GM12878 (cell line): ENCODE results near the gene PFKM. TPM values are rescaled to one million over a fixed set of nuclear protein-coding genes. Genes with fewer than 3 reads are reported as not detected.

ENCODE experiments used
- ATAC-seq: fragments of 200-7000 bp; cut with Tn5 transposase; 3 replicates; pipeline ENCODE4 v1.9.1; 2020; ENCODE audit warnings: mild to moderate bottlenecking, moderate library complexity
- BruUV-seq: library from RNA; stranded (reverse); fragments of 400-500 nt; replicated peaks from 2 replicates; lab custom pipeline; 2021; lab: Mats Ljungman, UMichigan
- CTCF ChIA-PET: fragments of 300-600 bp; sonication (Branson Sonifier 250); formaldehyde crosslinking; extraction: SDS; loops from one replicate; lab custom pipeline; 2021; ENCODE audit warnings: inconsistent platforms; lab: Yijun Ruan, JAX
- POLR2A ChIA-PET: fragments of 350-600 bp; formaldehyde crosslinking; extraction: SDS; loops from one replicate; lab custom pipeline; 2021; ENCODE audit warnings: inconsistent platforms; lab: Charles Lee
- RAD21 ChIA-PET: fragments of 300-600 bp; sonication (Branson Sonifier 250); formaldehyde crosslinking; loops from one replicate; lab custom pipeline; 2023; ENCODE audit warnings: antibody characterized with exemption; ENCODE audit not compliant: unreplicated experiment; lab: Charles Lee
- SMC1A ChIA-PET: fragments of 300-600 bp; sonication (Branson Sonifier 250); formaldehyde crosslinking; loops from one replicate; lab custom pipeline; 2023; ENCODE audit not compliant: unreplicated experiment, uncharacterized antibody; lab: Charles Lee
- DNase-seq: peaks from one replicate; pipeline ENCODE4 v3.0.0-alpha.2; 2011; ENCODE audit warnings: low read depth, low spot score
- FAIRE-seq: peaks from 3 replicates; lab custom pipeline; 2011; peaks lifted over from hg19 to GRCh38; lab: Jason Lieb, UNC
- H2AFZ ChIP-seq: 2 replicates; pipeline ENCODE4 v1.6.0; 2011; ENCODE audit warnings: low read depth, low read length, control low read depth; ENCODE audit not compliant: control insufficient read depth
- H3K27ac ChIP-seq: 2 replicates; pipeline ENCODE4 v1.5.1; 2011; ENCODE audit warnings: control low read depth; ENCODE audit not compliant: control insufficient read depth, insufficient read depth
- H3K27me3 ChIP-seq, 2 experiments: replicated peaks in 1 of 2; 2 replicates each; pipeline versions ENCODE4 v1.6.0 to v1.6.1; 2011; ENCODE audit warnings: low read length in 1 of 2; ENCODE audit not compliant: control insufficient read depth in 2 of 2, insufficient read depth in 2 of 2
- H3K36me3 ChIP-seq, 2 experiments: 2 replicates each; pipeline ENCODE4 v1.5.1; 2011; ENCODE audit warnings: low read length in 1 of 2; ENCODE audit not compliant: control insufficient read depth in 2 of 2, insufficient read depth in 2 of 2
- H3K4me1 ChIP-seq: 2 replicates; pipeline ENCODE4 v1.6.1; 2011; ENCODE audit warnings: mild to moderate bottlenecking, low read length, moderate library complexity, mixed read lengths; ENCODE audit not compliant: control insufficient read depth, insufficient read depth
- H3K4me2 ChIP-seq: 2 replicates; pipeline ENCODE4 v1.6.0; 2011; ENCODE audit warnings: control low read depth; ENCODE audit not compliant: control insufficient read depth, insufficient read depth
- H3K4me3 ChIP-seq: fragments of 200-600 bp; sonication (generic); 2 replicates; pipeline ENCODE4 v1.5.1; 2016
- H3K79me2 ChIP-seq: 2 replicates; pipeline ENCODE4 v1.6.0; 2011; ENCODE audit warnings: low read length; ENCODE audit not compliant: control insufficient read depth, insufficient read depth
- H3K9ac ChIP-seq: 2 replicates; pipeline ENCODE4 v1.8.0; 2011; ENCODE audit warnings: low read length, control low read depth, mixed read lengths; ENCODE audit not compliant: control insufficient read depth, insufficient read depth
- H3K9me3 ChIP-seq: replicated peaks from 3 replicates; pipeline ENCODE4 v1.5.1; 2011; ENCODE audit warnings: mild to moderate bottlenecking, low read length; ENCODE audit not compliant: control insufficient read depth, insufficient read depth
- H4K20me1 ChIP-seq: 2 replicates; pipeline ENCODE4 v1.6.0; 2011; ENCODE audit not compliant: control insufficient read depth, insufficient read depth
- EGR1 ChIP-seq, 2 experiments: IDR thresholded peaks; 1 replicate in 1 of 2; 2 replicates in 1 of 2; pipeline ENCODE4 v1.6.1; 2011 to 2012; ENCODE audit warnings: low read depth in 2 of 2, low read length in 2 of 2, borderline replicate concordance in 1 of 2, mild to moderate bottlenecking in 1 of 2, moderate library complexity in 1 of 2
- EZH2 ChIP-seq: IDR thresholded peaks from 2 replicates; pipeline ENCODE4 v1.6.1; 2012; ENCODE audit warnings: low read depth, mild to moderate bottlenecking, control low read depth, inconsistent platforms, low read length, borderline replicate concordance; ENCODE audit not compliant: control insufficient read depth
- IKZF1 ChIP-seq: fragments of 450-650 bp; conservative IDR thresholded peaks from 2 replicates; pipeline ENCODE4 v1.6.1; 2017; ENCODE audit warnings: antibody characterized with exemption, mild to moderate bottlenecking
- NR2C2 ChIP-seq: IDR thresholded peaks from 2 replicates; pipeline ENCODE4 v1.6.1; 2011; ENCODE audit warnings: borderline replicate concordance, low read depth; ENCODE audit not compliant: control insufficient read depth, insufficient read length
- SIN3A ChIP-seq: IDR thresholded peaks from 2 replicates; pipeline ENCODE4 v1.6.1; 2012; ENCODE audit warnings: low read depth, low read length, improper control_type of control experiment
- SRF ChIP-seq, 2 experiments: IDR thresholded peaks; 2 replicates each; pipeline ENCODE4 v1.6.1; 2011; ENCODE audit warnings: low read depth in 2 of 2, low read length in 2 of 2, mild to moderate bottlenecking in 1 of 2, moderate library complexity in 1 of 2
- WGBS: methylation state at CpG from one replicate; pipeline ENCODE4 v1.1.6; 2016; ENCODE audit warnings: low lambda C conversion rate; ENCODE audit not compliant: insufficient replicate concordance, insufficient coverage; ENCODE audit errors: missing lambda C conversion rate; 5-methylcytosine and 5-hydroxymethylcytosine counted together
- in situ Hi-C: fragments of 300-500 bp; cut with MboI; formaldehyde crosslinking; loops from 9 replicates; pipeline ENCODE4 v1.14.3; 2018; ENCODE audit warnings: mixed read lengths
- intact Hi-C: fragments of 100-400 bp; cut with micrococcal nuclease; formaldehyde crosslinking; loops from one replicate; pipeline ENCODE4 v1.14.2; 2022; ENCODE audit not compliant: unreplicated experiment
- polyA plus RNA-seq, 11 experiments: library from polyadenylated mRNA; depleted of rRNA in 4 of 11; unstranded in 6 of 11; stranded (reverse) in 5 of 11; fragments of >200 nt; fragmentation: Nextera tagmentation in 4 of 11; fragmentation: Illumina TruSeq in 1 of 11; extraction: Ambion mirVana in 4 of 11; extraction: Trizol in 1 of 11; gene quantifications; 1 replicate in 1 of 11; 2 replicates in 10 of 11; pipeline versions ENCODE4 v1.2.1 to v1.2.3, GENCODE V29; 2011 to 2016; ENCODE audit warnings: inconsistent platforms in 2 of 11, missing spikeins in 2 of 11, low read depth in 1 of 11
- total RNA-seq, 4 experiments: library from RNA; depleted of rRNA in 3 of 4; stranded (reverse); fragments of >200 nt in 3 of 4; fragmentation: Illumina TruSeq in 1 of 4; extraction: Trizol in 1 of 4; gene quantifications; 2 replicates each; pipeline versions ENCODE4 v1.2.1 to v1.2.3, GENCODE V29; 2013 to 2021
- TF ChIP-seq, protein P1 (sequence below): fragments of 450-650 bp; formaldehyde crosslinking; IDR thresholded peaks from 2 replicates; pipeline ENCODE4 v1.4.0; 2022; ENCODE audit warnings: mild to moderate bottlenecking, moderate library complexity
- TF ChIP-seq, protein P2 (sequence below): IDR thresholded peaks from 2 replicates; pipeline ENCODE4 v1.6.1; 2011; ENCODE audit warnings: low read depth, mild to moderate bottlenecking, low read length, moderate library complexity, borderline replicate concordance; ENCODE audit errors: extremely low read depth
- TF ChIP-seq, protein P3 (sequence below), 3 experiments: IDR thresholded peaks in 2 of 3; conservative IDR thresholded peaks in 1 of 3; 2 replicates each; pipeline ENCODE4 v1.5.1; 2011; ENCODE audit warnings: low read depth in 3 of 3, low read length in 3 of 3, mild to moderate bottlenecking in 3 of 3, control low read depth in 2 of 3, moderate library complexity in 2 of 3, inconsistent platforms in 1 of 3, mixed read lengths in 1 of 3; ENCODE audit not compliant: control insufficient read depth in 2 of 3, insufficient read depth in 1 of 3; ENCODE audit errors: extremely low read depth in 1 of 3

Gene PFKM
- total and polyA plus RNA-seq, 10 of the 15 experiments (the other 5 are each of a cell fraction or from before 2014, with no cell fraction given): 27.6 to 80.0 (median 55.8) TPM

DNA sequence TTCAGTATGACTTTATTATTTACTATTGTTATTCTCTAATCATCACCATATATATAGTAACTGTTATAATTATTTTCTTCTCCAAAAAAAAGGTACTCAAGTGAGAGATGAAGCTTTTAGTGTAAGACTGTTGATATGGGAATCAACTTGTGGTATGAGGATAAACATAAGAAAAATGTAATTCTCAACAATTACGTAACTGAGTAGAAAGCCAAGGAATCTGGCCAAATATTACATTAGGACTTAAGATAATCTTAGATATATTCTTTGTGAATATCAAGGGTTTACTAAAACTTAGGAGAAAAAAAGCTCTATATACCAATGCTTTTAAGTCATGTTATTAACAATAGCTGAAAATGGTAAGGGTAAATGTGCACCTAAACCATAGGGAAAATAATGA lies 26.6 kb upstream of the PFKM start:
- DNase-seq: no peak
- 100% methylated on average over 1 of the region's 1 CpG for WGBS
- in situ Hi-C loops (no loop called here), intact Hi-C loops (no loop called here)
- no peaks in the 10 kb centered on the region for H3K4me1 ChIP-seq
- ChIA-PET SMC1A (interaction anchor here (0.8 kb wide), 1 partner anchor 10 kb away, joined by 4 read pairs; no protein-coding TSS in a partner anchor), POLR2A (interaction anchor here (0.5 to 0.8 kb wide), 4 partner anchors 8 to 73 kb away, joined by 3 to 11 read pairs (median 7); no protein-coding TSS in a partner anchor), CTCF (interaction anchor here (0.7 to 1.0 kb wide), 2 partner anchors 8 to 16 kb away, joined by 3 to 4 read pairs; no protein-coding TSS in a partner anchor), RAD21 (no interaction called here)
- no peaks in the 10 kb centered on the region for H3K79me2 ChIP-seq
- BruUV-seq: no TSS peak
- H3K4me3 ChIP-seq: no peak overlapping the region
- H3K4me2 ChIP-seq: no peak overlapping the region
- H3K9ac ChIP-seq: no peak overlapping the region
- H3K9me3 ChIP-seq: no peaks in the 10 kb centered on the region
- FAIRE-seq: no peak
- no peaks in the 10 kb centered on the region for H4K20me1 ChIP-seq
- no peak overlapping the region for H2AFZ ChIP-seq
- ATAC-seq: no peak
- no peak for TF ChIP-seq SIN3A
- TF ChIP-seq, protein P1, sequence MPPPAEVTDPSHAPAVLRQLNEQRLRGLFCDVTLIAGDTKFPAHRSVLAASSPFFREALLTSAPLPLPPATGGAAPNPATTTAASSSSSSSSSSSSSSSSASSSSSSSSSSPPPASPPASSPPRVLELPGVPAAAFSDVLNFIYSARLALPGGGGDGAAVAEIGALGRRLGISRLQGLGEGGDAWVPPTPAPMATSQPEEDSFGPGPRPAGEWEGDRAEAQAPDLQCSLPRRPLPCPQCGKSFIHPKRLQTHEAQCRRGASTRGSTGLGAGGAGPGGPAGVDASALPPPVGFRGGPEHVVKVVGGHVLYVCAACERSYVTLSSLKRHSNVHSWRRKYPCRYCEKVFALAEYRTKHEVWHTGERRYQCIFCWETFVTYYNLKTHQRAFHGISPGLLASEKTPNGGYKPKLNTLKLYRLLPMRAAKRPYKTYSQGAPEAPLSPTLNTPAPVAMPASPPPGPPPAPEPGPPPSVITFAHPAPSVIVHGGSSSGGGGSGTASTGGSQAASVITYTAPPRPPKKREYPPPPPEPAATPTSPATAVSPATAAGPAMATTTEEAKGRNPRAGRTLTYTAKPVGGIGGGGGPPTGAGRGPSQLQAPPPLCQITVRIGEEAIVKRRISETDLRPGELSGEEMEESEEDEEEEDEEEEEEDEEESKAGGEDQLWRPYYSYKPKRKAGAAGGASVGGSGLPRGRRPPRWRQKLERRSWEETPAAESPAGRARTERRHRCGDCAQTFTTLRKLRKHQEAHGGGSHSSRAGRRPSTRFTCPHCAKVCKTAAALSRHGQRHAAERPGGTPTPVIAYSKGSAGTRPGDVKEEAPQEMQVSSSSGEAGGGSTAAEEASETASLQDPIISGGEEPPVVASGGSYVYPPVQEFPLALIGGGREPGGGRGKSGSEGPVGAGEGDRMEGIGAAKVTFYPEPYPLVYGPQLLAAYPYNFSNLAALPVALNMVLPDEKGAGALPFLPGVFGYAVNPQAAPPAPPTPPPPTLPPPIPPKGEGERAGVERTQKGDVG (CRISPR knock-in tag): no peak
- TF ChIP-seq NR2C2: no peak
- TF ChIP-seq, protein P2, sequence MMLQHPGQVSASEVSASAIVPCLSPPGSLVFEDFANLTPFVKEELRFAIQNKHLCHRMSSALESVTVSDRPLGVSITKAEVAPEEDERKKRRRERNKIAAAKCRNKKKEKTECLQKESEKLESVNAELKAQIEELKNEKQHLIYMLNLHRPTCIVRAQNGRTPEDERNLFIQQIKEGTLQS: no peak
- no peak for TF ChIP-seq SRF (IDR thresholded peaks at IDR 0.05; ENCODE audit: low read depth in 2 of 2, low read length in 2 of 2)
- TF ChIP-seq EGR1 (IDR thresholded peaks at IDR 0.05; ENCODE audit: borderline replicate concordance in 1 of 2, low read depth in 2 of 2, low read length in 2 of 2): no peak
- no peak for TF ChIP-seq EZH2
- TF ChIP-seq, protein P3, sequence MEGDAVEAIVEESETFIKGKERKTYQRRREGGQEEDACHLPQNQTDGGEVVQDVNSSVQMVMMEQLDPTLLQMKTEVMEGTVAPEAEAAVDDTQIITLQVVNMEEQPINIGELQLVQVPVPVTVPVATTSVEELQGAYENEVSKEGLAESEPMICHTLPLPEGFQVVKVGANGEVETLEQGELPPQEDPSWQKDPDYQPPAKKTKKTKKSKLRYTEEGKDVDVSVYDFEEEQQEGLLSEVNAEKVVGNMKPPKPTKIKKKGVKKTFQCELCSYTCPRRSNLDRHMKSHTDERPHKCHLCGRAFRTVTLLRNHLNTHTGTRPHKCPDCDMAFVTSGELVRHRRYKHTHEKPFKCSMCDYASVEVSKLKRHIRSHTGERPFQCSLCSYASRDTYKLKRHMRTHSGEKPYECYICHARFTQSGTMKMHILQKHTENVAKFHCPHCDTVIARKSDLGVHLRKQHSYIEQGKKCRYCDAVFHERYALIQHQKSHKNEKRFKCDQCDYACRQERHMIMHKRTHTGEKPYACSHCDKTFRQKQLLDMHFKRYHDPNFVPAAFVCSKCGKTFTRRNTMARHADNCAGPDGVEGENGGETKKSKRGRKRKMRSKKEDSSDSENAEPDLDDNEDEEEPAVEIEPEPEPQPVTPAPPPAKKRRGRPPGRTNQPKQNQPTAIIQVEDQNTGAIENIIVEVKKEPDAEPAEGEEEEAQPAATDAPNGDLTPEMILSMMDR (IDR thresholded peaks at IDR 0.05 in 2 of 3, conservative IDR thresholded peaks at IDR 0.05 in 1 of 3; ENCODE audit: control insufficient read depth in 2 of 3, extremely low read depth in 1 of 3, insufficient read depth in 1 of 3, low read depth in 3 of 3, low read length in 3 of 3): no peak
- TF ChIP-seq IKZF1: no peak
- peaks cover 0 to 12% of the 10 kb centered on the region in 2 experiments; a peak in 3 of 4 replicates for H3K36me3 ChIP-seq
- H3K27me3 ChIP-seq: no peaks in the 10 kb centered on the region
- H3K27ac ChIP-seq: no peak overlapping the region
